A673 (cell line): ENCODE measurements around the gene TFDP1. TPM values are rescaled to one million over a fixed set of nuclear protein-coding genes. Genes with fewer than 3 reads are reported as not detected.

Source experiments
- BruUV-seq: library from RNA; stranded (reverse); fragments of 400-500 nt; replicated peaks from 2 replicates; lab custom pipeline; 2021; lab: Mats Ljungman, UMichigan
- CTCF ChIA-PET: fragments of 300-600 bp; sonication (Branson Sonifier 250); formaldehyde crosslinking; loops from one replicate; lab custom pipeline; 2022; ENCODE audit warnings: antibody characterized with exemption; lab: Charles Lee
- POLR2A ChIA-PET: fragments of 300-600 bp; sonication (Branson Sonifier 250); formaldehyde crosslinking; loops from one replicate; lab custom pipeline; 2022; ENCODE audit warnings: antibody characterized with exemption; ENCODE audit not compliant: low non-redundant PET; lab: Charles Lee
- DNase-seq: peaks from one replicate; pipeline ENCODE4 v3.0.0-alpha.2; 2015; ENCODE audit warnings: low spot score
- H3K27ac ChIP-seq: fragments of 200-600 bp; sonication (generic); 2 replicates; pipeline ENCODE4 v1.5.1; 2016; ENCODE audit warnings: mixed run types, low read depth, mild to moderate bottlenecking, mixed read lengths, antibody characterized with exemption, low read length; ENCODE audit not compliant: poor library complexity, severe bottlenecking
- H3K27me3 ChIP-seq: fragments of 200-600 bp; sonication (generic); replicated peaks from 2 replicates; pipeline ENCODE4 v1.6.1; 2017; ENCODE audit warnings: mixed run types, low read depth, mild to moderate bottlenecking, mixed read lengths, antibody characterized with exemption, low read length; ENCODE audit not compliant: insufficient read depth, poor library complexity
- H3K36me3 ChIP-seq: fragments of 200-600 bp; sonication (generic); 2 replicates; pipeline ENCODE4 v1.6.1; 2016; ENCODE audit warnings: mixed run types, mild to moderate bottlenecking, mixed read lengths, antibody characterized with exemption, low read length; ENCODE audit not compliant: insufficient read depth, poor library complexity, severe bottlenecking
- H3K4me1 ChIP-seq: fragments of 200-600 bp; sonication (generic); 2 replicates; pipeline ENCODE4 v1.6.1; 2017; ENCODE audit warnings: mixed run types, mild to moderate bottlenecking, mixed read lengths, antibody characterized with exemption, low read length; ENCODE audit not compliant: insufficient read depth, poor library complexity, severe bottlenecking
- H3K4me3 ChIP-seq: fragments of 200-600 bp; sonication (generic); 2 replicates; pipeline ENCODE4 v1.5.1; 2016; ENCODE audit warnings: low read depth, mixed run types, mild to moderate bottlenecking, mixed read lengths, low read length; ENCODE audit not compliant: poor library complexity, severe bottlenecking
- H3K9me3 ChIP-seq: fragments of 200-600 bp; sonication (generic); 2 replicates; pipeline ENCODE4 v1.6.1; 2016; ENCODE audit warnings: mixed run types, low read depth, mild to moderate bottlenecking, mixed read lengths, antibody characterized with exemption, low read length; ENCODE audit not compliant: poor library complexity, severe bottlenecking
- CTCF ChIP-seq: fragments of 300-800, 200-600 bp; sonication (generic); conservative IDR thresholded peaks from 2 replicates; pipeline ENCODE4 v1.5.1; 2017; ENCODE audit warnings: low read depth, mild to moderate bottlenecking, antibody characterized with exemption, low read length, moderate library complexity, mixed read lengths
- EZH2 ChIP-seq: fragments of 200-600 bp; sonication (generic); IDR thresholded peaks from 2 replicates; pipeline ENCODE4 v1.6.1; 2017; ENCODE audit warnings: borderline replicate concordance, low read depth, mild to moderate bottlenecking, mixed read lengths, antibody characterized with exemption, low read length; ENCODE audit not compliant: poor library complexity, severe bottlenecking
- intact Hi-C: fragments of 100-400 bp; cut with micrococcal nuclease; formaldehyde crosslinking; loops from one replicate; pipeline ENCODE4 v1.10.0; 2022; ENCODE audit not compliant: unreplicated experiment
- total RNA-seq: library from RNA; stranded (reverse); gene quantifications from 2 replicates; pipeline ENCODE4 v1.2.3, GENCODE V29; 2021

TFDP1 gene
- total RNA-seq, 1 experiment from 2014 or later, result 153 TPM

GRCh38 chr13:113652404-113653263, 68.1 kb downstream of the TFDP1 start:
- CTCF ChIA-PET, result no interaction called here
- no peak for DNase-seq
- H3K27me3 ChIP-seq, result no peaks in the 10 kb centered on the region
- H3K4me1 ChIP-seq, result peaks cover 17% of the 10 kb centered on the region
- no peak overlapping the region for H3K4me3 ChIP-seq
- POLR2A ChIA-PET, result no interaction called here
- no peaks in the 10 kb centered on the region for H3K9me3 ChIP-seq
- intact Hi-C loops, result no loop called here
- no peak for TF ChIP-seq CTCF
- no TSS peak for BruUV-seq
- no peaks in the 10 kb centered on the region for H3K36me3 ChIP-seq
- no peak overlapping the region for H3K27ac ChIP-seq

- H3K4me1 ChIP-seq, result peaks cover 14% of the 10 kb centered on the region
- no peak for TF ChIP-seq CTCF
- TF ChIP-seq EZH2, result no peak
- intact Hi-C loops, result no loop called here
- peak; percentile 61 for DNase-seq
- POLR2A ChIA-PET, result no interaction called here
- H3K36me3 ChIP-seq, result no peaks in the 10 kb centered on the region
- H3K27me3 ChIP-seq, result no peaks in the 10 kb centered on the region
- no peak overlapping the region for H3K4me3 ChIP-seq
- H3K27ac ChIP-seq, result no peak overlapping the region
- no TSS peak for BruUV-seq
- H3K9me3 ChIP-seq, result no peaks in the 10 kb centered on the region
- CTCF ChIA-PET, result no interaction called here
Measured at GRCh38 chr13:113653264-113654174, 69.0 kb downstream of the TFDP1 start.

- no peaks in the 10 kb centered on the region for H3K27me3 ChIP-seq
- no peaks in the 10 kb centered on the region for H3K9me3 ChIP-seq
- no peak for DNase-seq
- H3K27ac ChIP-seq, result no peak overlapping the region
- no TSS peak for BruUV-seq
- no peak overlapping the region for H3K4me3 ChIP-seq
- TF ChIP-seq EZH2 (no peak), CTCF (no peak)
- H3K36me3 ChIP-seq, result no peaks in the 10 kb centered on the region
- ChIA-PET CTCF (no interaction called here), POLR2A (no interaction called here)
- H3K4me1 ChIP-seq, result peaks cover 14% of the 10 kb centered on the region
- intact Hi-C loops, result no loop called here
Measured at GRCh38 chr13:113654175-113654560, 69.6 kb downstream of the TFDP1 start.
